ENCODE measurements around the gene BLMH. TPM values are rescaled to one million over a fixed set of nuclear protein-coding genes. Genes with fewer than 3 reads are reported as not detected.
"Not testable (repeated sequence)": the region's sequence is repeated elsewhere in the genome, so short reads cannot be mapped to it uniquely, and the experiment has no call there.

Gene BLMH
- total RNA-seq, 2 donors from 2014 or later: 37.7 to 50.9 TPM

GRCh38 chr17:30238387-30239088 lies 53.2 kb downstream of the BLMH start:
- peaks cover 12% of the 10 kb centered on the region for H3K36me3 Mint-ChIP-seq (ENCODE audit: low read depth)
- no peak overlapping the region for H3K27ac Mint-ChIP-seq
- H3K27me3 Mint-ChIP-seq: peaks cover 60% of the 10 kb centered on the region
- H3K4me1 Mint-ChIP-seq: peaks cover 24% of the 10 kb centered on the region
- no peak for ATAC-seq
- H3K4me3 Mint-ChIP-seq: no peak overlapping the region
- H3K9me3 ChIP-seq (ENCODE audit: control insufficient read depth, low read length, poor library complexity, severe bottlenecking): no peaks in the 10 kb centered on the region
- DNase-seq: no peak

- no peaks in the 10 kb centered on the region for H3K9me3 ChIP-seq (ENCODE audit: control insufficient read depth, low read length, poor library complexity, severe bottlenecking)
- DNase-seq: no peak
- ATAC-seq: no peak
- Mint-ChIP-seq H3K27me3 (peaks cover 65% of the 10 kb centered on the region), H3K4me1 (peaks cover 24% of the 10 kb centered on the region), H3K27ac (no peak overlapping the region), H3K4me3 (peak overlapping the region; percentile 64), H3K36me3 (ENCODE audit: low read depth) (peaks cover 10% of the 10 kb centered on the region)
These were observed 53.8 kb downstream of the BLMH start for GRCh38 chr17:30238003-30238344.

GRCh38 chr17:30237296-30238002 lies 54.3 kb downstream of the BLMH start:
- peaks cover 71% of the 10 kb centered on the region for H3K27me3 Mint-ChIP-seq
- H3K27ac Mint-ChIP-seq: no peak overlapping the region
- H3K4me3 Mint-ChIP-seq: peak overlapping the region; percentile 64
- H3K36me3 Mint-ChIP-seq (ENCODE audit: low read depth): peaks cover 10% of the 10 kb centered on the region
- no peak for ATAC-seq
- DNase-seq: no peak
- H3K4me1 Mint-ChIP-seq: peaks cover 24% of the 10 kb centered on the region
- H3K9me3 ChIP-seq (ENCODE audit: control insufficient read depth, low read length, poor library complexity, severe bottlenecking): no peaks in the 10 kb centered on the region

- ATAC-seq: no peak
- DNase-seq: no peak
These were observed 55.0 kb downstream of the BLMH start for GRCh38 chr17:30236766-30237165.

GRCh38 chr17:30236297-30236624 lies 55.5 kb downstream of the BLMH start:
- ATAC-seq (no peak), DNase-seq (no peak)
- H3K4me1 Mint-ChIP-seq: peaks cover 27% of the 10 kb centered on the region
- H3K27ac Mint-ChIP-seq: no peak overlapping the region
- no peaks in the 10 kb centered on the region for H3K9me3 ChIP-seq (ENCODE audit: control insufficient read depth, low read length, poor library complexity, severe bottlenecking)
- H3K4me3 Mint-ChIP-seq: peak overlapping the region; percentile 84
- peaks cover 6% of the 10 kb centered on the region for H3K36me3 Mint-ChIP-seq (ENCODE audit: low read depth)
- H3K27me3 Mint-ChIP-seq: peaks cover 77% of the 10 kb centered on the region

More at GRCh38 chr17:30236766-30237165, 55.0 kb downstream of the BLMH start:
- H3K9me3 ChIP-seq (ENCODE audit: control insufficient read depth, low read length, poor library complexity, severe bottlenecking): no peaks in the 10 kb centered on the region
- peaks cover 6% of the 10 kb centered on the region for H3K36me3 Mint-ChIP-seq (ENCODE audit: low read depth)
- peaks cover 26% of the 10 kb centered on the region for H3K4me1 Mint-ChIP-seq
- H3K27ac Mint-ChIP-seq: no peak overlapping the region
- peaks cover 78% of the 10 kb centered on the region for H3K27me3 Mint-ChIP-seq
- peak overlapping the region; percentile 84 for H3K4me3 Mint-ChIP-seq

- DNase-seq (no peak), ATAC-seq (no peak)
- Mint-ChIP-seq H3K27me3 (peaks cover 75% of the 10 kb centered on the region), H3K27ac (no peak within 1 kb of the TSS), H3K4me3 (peak within 1 kb of the TSS; percentile 84), H3K4me1 (peaks cover 27% of the 10 kb centered on the region), H3K36me3 (ENCODE audit: low read depth) (peaks cover 6% of the 10 kb centered on the region)
- H3K9me3 ChIP-seq (ENCODE audit: control insufficient read depth, low read length, poor library complexity, severe bottlenecking): no peaks in the 10 kb centered on the region
These were observed 56.1 kb downstream of the BLMH start, which contains the start of gene SLC6A4 for GRCh38 chr17:30235386-30236296. Gene SLC6A4 (minus strand): TSS chr17:30235697. CDS start chr17:30221958, 13,739 bp downstream.

- no peaks in the 10 kb centered on the region for H3K9me3 ChIP-seq (ENCODE audit: control insufficient read depth, low read length, poor library complexity, severe bottlenecking)
- Mint-ChIP-seq H3K27me3 (peaks cover 81% of the 10 kb centered on the region), H3K4me3 (peak overlapping the region; percentile 82), H3K27ac (no peak overlapping the region), H3K36me3 (ENCODE audit: low read depth) (peaks cover 5% of the 10 kb centered on the region), H3K4me1 (peaks cover 27% of the 10 kb centered on the region)
- DNase-seq (no peak), ATAC-seq (no peak)
These were observed 56.8 kb downstream of the BLMH start for GRCh38 chr17:30234964-30235363.

- ATAC-seq (no peak), DNase-seq (no peak)
- H3K36me3 Mint-ChIP-seq (ENCODE audit: low read depth): peaks cover 2% of the 10 kb centered on the region
- no peaks in the 10 kb centered on the region for H3K9me3 ChIP-seq (ENCODE audit: control insufficient read depth, low read length, poor library complexity, severe bottlenecking)
- H3K4me3 Mint-ChIP-seq: no peak overlapping the region
- no peak overlapping the region for H3K27ac Mint-ChIP-seq
- peaks cover 26% of the 10 kb centered on the region for H3K4me1 Mint-ChIP-seq
- H3K27me3 Mint-ChIP-seq: peaks cover 74% of the 10 kb centered on the region
These were observed 57.4 kb downstream of the BLMH start for GRCh38 chr17:30234296-30234695.

- ATAC-seq: no peak
- peaks cover 19% of the 10 kb centered on the region for H3K4me1 Mint-ChIP-seq
- H3K27me3 Mint-ChIP-seq: peaks cover 71% of the 10 kb centered on the region
- H3K9me3 ChIP-seq (ENCODE audit: control insufficient read depth, low read length, poor library complexity, severe bottlenecking): no peaks in the 10 kb centered on the region
- DNase-seq: no peak
- no peak overlapping the region for H3K4me3 Mint-ChIP-seq
- no peak overlapping the region for H3K27ac Mint-ChIP-seq
- no peaks in the 10 kb centered on the region for H3K36me3 Mint-ChIP-seq (ENCODE audit: low read depth)
These were observed 58.8 kb downstream of the BLMH start for GRCh38 chr17:30232824-30233427.

GRCh38 chr17:30232015-30232823 lies 59.5 kb downstream of the BLMH start:
- peaks cover 64% of the 10 kb centered on the region for H3K27me3 Mint-ChIP-seq
- ATAC-seq (no peak), DNase-seq (no peak)
- peaks cover 17% of the 10 kb centered on the region for H3K4me1 Mint-ChIP-seq
- no peak overlapping the region for H3K27ac Mint-ChIP-seq
- no peak overlapping the region for H3K4me3 Mint-ChIP-seq
- H3K9me3 ChIP-seq (ENCODE audit: control insufficient read depth, low read length, poor library complexity, severe bottlenecking): no peaks in the 10 kb centered on the region
- no peaks in the 10 kb centered on the region for H3K36me3 Mint-ChIP-seq (ENCODE audit: low read depth)

- Mint-ChIP-seq H3K4me3 (no peak overlapping the region), H3K27ac (no peak overlapping the region), H3K4me1 (peaks cover 10% of the 10 kb centered on the region), H3K36me3 (ENCODE audit: low read depth) (no peaks in the 10 kb centered on the region), H3K27me3 (peaks cover 62% of the 10 kb centered on the region)
- ATAC-seq (no peak), DNase-seq (no peak)
- H3K9me3 ChIP-seq (ENCODE audit: control insufficient read depth, low read length, poor library complexity, severe bottlenecking): no peaks in the 10 kb centered on the region
These were observed 61.1 kb downstream of the BLMH start for GRCh38 chr17:30230596-30231125.

- ATAC-seq; H3K4me1 Mint-ChIP-seq; DNase-seq; H3K9me3 ChIP-seq (ENCODE audit: control insufficient read depth, low read length, poor library complexity, severe bottlenecking); H3K36me3 Mint-ChIP-seq (ENCODE audit: low read depth); H3K4me3 Mint-ChIP-seq; H3K27ac Mint-ChIP-seq: not testable (repeated sequence)
- H3K27me3 Mint-ChIP-seq: peaks cover 66% of the 10 kb centered on the region
These were observed 61.7 kb downstream of the BLMH start for GRCh38 chr17:30230009-30230408.

All from T-helper 17 cell (primary cell).